Gastrocnemius medialis (tissue), 4 donors: ENCODE measurements around the gene POR. TPM values are rescaled to one million over a fixed set of nuclear protein-coding genes. Genes with fewer than 3 reads are reported as not detected.
A peak's percentile ranks its signal among the peaks of the same experiment; 100 is the strongest.
"Not testable (repeated sequence)": the region's sequence is repeated elsewhere in the genome, so short reads cannot be mapped to it uniquely, and the experiment has no call there.

Source experiments
- ATAC-seq, 2 donors: fragments of 150-250 bp; one replicate each; pipeline ENCODE4 v1.9.1; 2016
- DNase-seq, 2 donors: peaks; one replicate each; pipeline ENCODE4 v3.0.0-alpha.2; 2019
- H3K27ac ChIP-seq, 4 donors: fragments of 200-600 bp; sonication (generic); 1 replicate in 1 of 4; 2 replicates in 3 of 4; pipeline ENCODE4 v1.5.1; 2016 to 2018; ENCODE audit warnings: mild to moderate bottlenecking in 2 of 4, moderate library complexity in 1 of 4
- H3K27me3 ChIP-seq, 3 donors: fragments of 200-600 bp; sonication (generic) in 2 of 3; 1 replicate in 1 of 3; 2 replicates in 2 of 3; pipeline versions ENCODE4 v1.5.1 to v1.6.0; 2016 to 2019; ENCODE audit warnings: mild to moderate bottlenecking in 1 of 3, moderate library complexity in 1 of 3
- H3K36me3 ChIP-seq, 2 donors: fragments of 200-600 bp; sonication (generic) in 1 of 2; one replicate each; pipeline ENCODE4 v1.5.1; 2017 to 2018
- H3K4me1 ChIP-seq, 2 donors: fragments of 200-600 bp; sonication (generic) in 1 of 2; one replicate each; pipeline ENCODE4 v1.5.1; 2016 to 2017; ENCODE audit warnings: mild to moderate bottlenecking in 2 of 2
- H3K4me3 ChIP-seq, 4 donors: fragments of 200-600 bp; sonication (generic) in 3 of 4; 1 replicate in 1 of 4; 2 replicates in 3 of 4; pipeline ENCODE4 v1.5.1; 2016 to 2019; ENCODE audit warnings: mild to moderate bottlenecking in 2 of 4
- H3K9me3 ChIP-seq, 3 donors: fragments of 200-600 bp; sonication (generic) in 2 of 3; 1 replicate in 1 of 3; 2 replicates in 2 of 3; pipeline ENCODE4 v1.5.1; 2016 to 2019
- POLR2A ChIP-seq, 2 donors: fragments of 450-650 bp; IDR thresholded peaks; one replicate each; pipeline ENCODE4 v1.6.1; 2017; ENCODE audit warnings: antibody characterized with exemption in 2 of 2, mild to moderate bottlenecking in 2 of 2, moderate library complexity in 2 of 2
- in situ Hi-C, 4 donors: fragments of 200-750 bp; cut with MboI; loops; one replicate each; pipeline versions ENCODE4 v1.15.0 to v1.8.0; 2017; ENCODE audit warnings: low sequenced_read_pairs in 4 of 4
- intact Hi-C: fragments of 100-400 bp; cut with DNase I; formaldehyde crosslinking; loops from one replicate; pipeline ENCODE4 v1.15.1; 2023; ENCODE audit warnings: low total_unique reads
- total RNA-seq, 4 donors: library from RNA; depleted of rRNA; stranded (reverse); fragments of >200 nt; gene quantifications; one replicate each; pipeline versions ENCODE4 v1.1.0 to v1.2.3, GENCODE V29; 2016
- TF ChIP-seq, protein P1 (sequence below), 5 experiments: fragments of 450-650 bp in 3 of 5; fragments of 200-600 bp in 2 of 5; sonication (generic) in 2 of 5; IDR thresholded peaks in 4 of 5; conservative IDR thresholded peaks in 1 of 5; 1 replicate in 4 of 5; 2 replicates in 1 of 5; pipeline ENCODE4 v1.5.1; 2016 to 2019; ENCODE audit warnings: antibody characterized with exemption in 5 of 5, mild to moderate bottlenecking in 3 of 5, moderate library complexity in 3 of 5

POR gene
- total RNA-seq, 4 donors from 2014 or later, result 85.7 to 218 (median 115) TPM

DNA sequence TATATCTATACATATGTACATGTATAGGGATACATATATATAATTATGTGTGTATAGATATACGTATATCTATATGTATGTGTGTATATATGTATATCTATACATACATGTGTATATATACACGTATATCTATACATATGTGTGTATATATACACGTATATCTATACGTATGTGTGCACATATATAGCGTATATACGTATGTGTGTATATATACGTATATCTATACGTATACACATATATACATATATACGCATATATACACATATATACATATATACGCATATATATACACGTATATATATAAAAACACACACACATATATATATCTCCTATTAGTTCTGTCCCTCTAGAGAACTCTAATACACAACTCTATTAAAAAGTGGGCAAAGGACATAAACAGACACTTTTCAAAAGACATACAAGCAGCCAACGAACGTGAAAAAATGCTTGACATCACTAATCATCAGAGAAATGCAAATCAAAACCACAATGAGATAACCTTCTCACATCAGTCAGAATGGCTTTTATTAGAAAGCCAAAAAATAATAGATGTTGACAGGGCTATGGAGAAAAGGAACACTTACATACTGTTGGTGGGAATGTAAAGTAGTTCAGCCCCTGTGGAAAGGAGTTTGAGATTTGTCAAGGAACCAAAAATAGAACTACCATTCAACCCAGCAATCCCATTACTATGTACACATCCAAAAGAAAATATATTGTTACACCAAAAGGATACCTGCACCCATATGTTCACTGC is 101.4 kb downstream of the POR start:
- intact Hi-C loops, result no loop called here
- Histone ChIP-seq H3K4me1 (peaks cover 4 to 7% of the 10 kb centered on the region in 2 donors), H3K4me3 (no peak overlapping the region), H3K27ac (no peak overlapping the region), H3K36me3 (peaks cover 0 to 6% of the 10 kb centered on the region in 2 donors), H3K9me3 (no peaks in the 10 kb centered on the region), H3K27me3 (no peaks in the 10 kb centered on the region)
- DNase-seq (no peak), ATAC-seq (no peak)
- in situ Hi-C loops, result loop anchor here in 1 of 4 donors (5.0 kb wide), 1 partner anchor 149 kb away; no protein-coding TSS in a partner anchor
- TF ChIP-seq, protein P1, sequence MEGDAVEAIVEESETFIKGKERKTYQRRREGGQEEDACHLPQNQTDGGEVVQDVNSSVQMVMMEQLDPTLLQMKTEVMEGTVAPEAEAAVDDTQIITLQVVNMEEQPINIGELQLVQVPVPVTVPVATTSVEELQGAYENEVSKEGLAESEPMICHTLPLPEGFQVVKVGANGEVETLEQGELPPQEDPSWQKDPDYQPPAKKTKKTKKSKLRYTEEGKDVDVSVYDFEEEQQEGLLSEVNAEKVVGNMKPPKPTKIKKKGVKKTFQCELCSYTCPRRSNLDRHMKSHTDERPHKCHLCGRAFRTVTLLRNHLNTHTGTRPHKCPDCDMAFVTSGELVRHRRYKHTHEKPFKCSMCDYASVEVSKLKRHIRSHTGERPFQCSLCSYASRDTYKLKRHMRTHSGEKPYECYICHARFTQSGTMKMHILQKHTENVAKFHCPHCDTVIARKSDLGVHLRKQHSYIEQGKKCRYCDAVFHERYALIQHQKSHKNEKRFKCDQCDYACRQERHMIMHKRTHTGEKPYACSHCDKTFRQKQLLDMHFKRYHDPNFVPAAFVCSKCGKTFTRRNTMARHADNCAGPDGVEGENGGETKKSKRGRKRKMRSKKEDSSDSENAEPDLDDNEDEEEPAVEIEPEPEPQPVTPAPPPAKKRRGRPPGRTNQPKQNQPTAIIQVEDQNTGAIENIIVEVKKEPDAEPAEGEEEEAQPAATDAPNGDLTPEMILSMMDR (IDR thresholded peaks at IDR 0.05 in 4 of 5, conservative IDR thresholded peaks at IDR 0.05 in 1 of 5), result no peak
- TF ChIP-seq POLR2A (IDR thresholded peaks at IDR 0.05), result no peak

DNA sequence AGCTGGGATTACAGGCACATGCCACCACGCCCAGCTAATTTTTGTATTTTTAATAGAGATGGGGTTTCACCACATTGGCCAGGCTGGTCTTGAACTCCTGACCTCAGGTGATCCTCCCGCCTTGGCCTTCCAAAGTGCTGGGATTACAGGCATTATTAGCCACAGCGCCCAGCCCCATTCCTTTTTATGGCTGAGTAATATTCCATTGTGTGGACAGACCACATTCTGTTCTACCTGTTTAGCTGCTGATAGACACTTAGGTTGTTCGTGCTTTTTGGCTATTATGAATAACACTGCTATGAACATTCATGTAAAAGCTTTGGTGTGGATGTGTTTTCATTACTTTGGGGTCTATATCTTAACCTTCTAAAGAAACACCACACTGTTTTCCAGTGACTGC is 103.6 kb downstream of the POR start:
- ATAC-seq, H3K4me1 ChIP-seq, H3K27me3 ChIP-seq, DNase-seq, H3K9me3 ChIP-seq, H3K27ac ChIP-seq, intact Hi-C loops, H3K4me3 ChIP-seq: not testable (repeated sequence)
- in situ Hi-C loops, result loop anchor here in 1 of 4 donors (5.0 kb wide), 1 partner anchor 151 kb away; no protein-coding TSS in a partner anchor
- H3K36me3 ChIP-seq, result peaks cover 0 to 11% of the 10 kb centered on the region in 2 donors

DNA sequence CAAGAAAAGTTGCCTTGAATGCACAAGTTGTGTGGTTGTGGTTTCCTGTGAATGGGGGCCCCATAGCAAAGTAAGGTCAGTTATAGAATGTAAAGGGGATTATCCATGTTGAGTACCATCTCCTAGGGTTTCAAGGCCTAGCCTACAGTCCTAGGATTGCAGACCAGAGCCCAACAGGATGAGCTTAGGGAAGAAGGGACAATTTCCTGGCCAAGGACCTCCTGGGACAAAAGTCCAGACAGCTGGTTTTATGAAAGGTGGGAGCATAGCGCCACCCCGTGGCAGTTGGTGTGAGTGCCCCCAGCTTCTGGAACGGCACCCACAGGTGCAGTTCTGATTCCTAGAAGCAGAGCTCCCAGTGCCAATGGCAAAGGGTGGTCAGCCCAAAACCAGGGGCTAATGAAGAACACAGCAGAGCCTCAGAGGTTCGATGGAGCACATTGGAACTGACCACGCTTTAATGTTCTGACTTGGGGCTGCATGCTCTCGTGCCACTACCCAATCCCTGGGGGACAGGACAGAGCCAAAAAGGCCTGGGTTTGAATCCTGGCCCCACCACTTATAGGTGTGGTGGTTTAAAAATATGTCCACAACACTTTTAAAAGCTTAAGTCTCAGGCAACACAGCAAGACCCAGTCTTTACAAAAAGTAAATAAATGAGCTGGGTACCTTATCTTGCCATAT is 105.2 kb downstream of the POR start:
- in situ Hi-C loops, result loop anchor here in 3 of 4 donors (5.0 kb wide), 3 partner anchors 148 to 158 kb away; no protein-coding TSS in a partner anchor
- no peak for TF ChIP-seq POLR2A (IDR thresholded peaks at IDR 0.05)
- TF ChIP-seq, protein P1 (IDR thresholded peaks at IDR 0.05 in 4 of 5, conservative IDR thresholded peaks at IDR 0.05 in 1 of 5), result peak; percentile 80 to 95 (median 93)
- peaks cover 3 to 4% of the 10 kb centered on the region in 2 donors for H3K4me1 ChIP-seq
- ATAC-seq, result peak; percentile 78 to 90
- no peak overlapping the region for H3K4me3 ChIP-seq
- H3K27me3 ChIP-seq, result no peaks in the 10 kb centered on the region
- H3K36me3 ChIP-seq, result peaks cover 0 to 11% of the 10 kb centered on the region in 2 donors
- no peaks in the 10 kb centered on the region for H3K9me3 ChIP-seq
- DNase-seq, result peak; percentile 48 to 69
- no peak overlapping the region for H3K27ac ChIP-seq
- intact Hi-C loops, result loop anchor here (1.0 kb wide), 1 partner anchor 154 kb away; no protein-coding TSS in a partner anchor

DNA sequence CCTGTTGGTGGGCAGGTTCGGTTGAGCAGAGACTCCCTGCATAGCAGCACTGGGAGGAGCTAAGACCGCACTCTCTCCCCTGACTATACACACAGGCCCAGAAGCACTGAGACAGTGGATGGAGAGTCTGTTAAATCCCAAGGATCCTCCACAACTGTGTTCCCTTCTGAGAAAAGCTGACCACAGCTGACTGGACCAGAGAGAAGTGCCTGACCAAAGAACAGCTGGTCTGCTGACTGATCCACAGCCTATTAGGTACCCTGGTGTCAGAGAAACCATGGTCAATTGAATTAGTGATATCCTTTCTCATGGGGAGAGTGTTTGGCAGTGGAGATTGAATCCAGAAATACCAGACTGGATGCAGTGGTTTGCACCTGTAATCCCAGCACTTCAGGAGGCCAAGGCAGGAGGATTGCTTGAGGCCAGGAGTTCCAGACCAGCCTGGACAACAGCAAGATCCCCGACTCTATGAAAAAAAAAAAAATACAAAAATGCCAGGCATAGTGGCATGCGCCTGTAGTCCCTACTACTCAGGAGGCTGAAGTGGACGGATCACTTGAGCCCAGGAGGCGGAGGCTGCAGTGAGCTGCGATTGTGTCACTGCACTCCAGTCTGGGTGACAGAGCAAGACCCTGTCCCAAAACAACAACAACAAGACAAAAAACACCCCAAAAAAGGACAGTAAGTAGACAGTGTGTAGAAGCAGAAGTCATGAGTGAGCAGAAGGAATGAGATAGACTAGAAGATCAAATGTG is 107.2 kb downstream of the POR start:
- ATAC-seq (no peak), DNase-seq (no peak)
- no peak for TF ChIP-seq POLR2A (IDR thresholded peaks at IDR 0.05)
- TF ChIP-seq, protein P1 (IDR thresholded peaks at IDR 0.05 in 4 of 5, conservative IDR thresholded peaks at IDR 0.05 in 1 of 5), result no peak
- Histone ChIP-seq H3K9me3 (no peaks in the 10 kb centered on the region), H3K4me3 (no peak overlapping the region), H3K27me3 (no peaks in the 10 kb centered on the region), H3K27ac (no peak overlapping the region), H3K4me1 (peaks cover 3 to 4% of the 10 kb centered on the region in 2 donors), H3K36me3 (peaks cover 0 to 11% of the 10 kb centered on the region in 2 donors)
- intact Hi-C loops (no loop called here), in situ Hi-C loops (loop anchor here in 3 of 4 donors (5.0 kb wide), 3 partner anchors 150 to 160 kb away; no protein-coding TSS in a partner anchor)
